Stimulated activated naive CD4-positive, alpha-beta T cell (primary cell): ENCODE measurements around the gene CDC42EP4.
A peak's percentile ranks its signal among the peaks of the same experiment; 100 is the strongest.

ENCODE experiments used
- DNase-seq, 6 experiments: peaks; one replicate each; lab custom pipeline; 2025; lab: John Stamatoyannopoulos, UW

CDC42EP4 gene, protein sequence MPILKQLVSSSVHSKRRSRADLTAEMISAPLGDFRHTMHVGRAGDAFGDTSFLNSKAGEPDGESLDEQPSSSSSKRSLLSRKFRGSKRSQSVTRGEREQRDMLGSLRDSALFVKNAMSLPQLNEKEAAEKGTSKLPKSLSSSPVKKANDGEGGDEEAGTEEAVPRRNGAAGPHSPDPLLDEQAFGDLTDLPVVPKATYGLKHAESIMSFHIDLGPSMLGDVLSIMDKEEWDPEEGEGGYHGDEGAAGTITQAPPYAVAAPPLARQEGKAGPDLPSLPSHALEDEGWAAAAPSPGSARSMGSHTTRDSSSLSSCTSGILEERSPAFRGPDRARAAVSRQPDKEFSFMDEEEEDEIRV

DNA sequence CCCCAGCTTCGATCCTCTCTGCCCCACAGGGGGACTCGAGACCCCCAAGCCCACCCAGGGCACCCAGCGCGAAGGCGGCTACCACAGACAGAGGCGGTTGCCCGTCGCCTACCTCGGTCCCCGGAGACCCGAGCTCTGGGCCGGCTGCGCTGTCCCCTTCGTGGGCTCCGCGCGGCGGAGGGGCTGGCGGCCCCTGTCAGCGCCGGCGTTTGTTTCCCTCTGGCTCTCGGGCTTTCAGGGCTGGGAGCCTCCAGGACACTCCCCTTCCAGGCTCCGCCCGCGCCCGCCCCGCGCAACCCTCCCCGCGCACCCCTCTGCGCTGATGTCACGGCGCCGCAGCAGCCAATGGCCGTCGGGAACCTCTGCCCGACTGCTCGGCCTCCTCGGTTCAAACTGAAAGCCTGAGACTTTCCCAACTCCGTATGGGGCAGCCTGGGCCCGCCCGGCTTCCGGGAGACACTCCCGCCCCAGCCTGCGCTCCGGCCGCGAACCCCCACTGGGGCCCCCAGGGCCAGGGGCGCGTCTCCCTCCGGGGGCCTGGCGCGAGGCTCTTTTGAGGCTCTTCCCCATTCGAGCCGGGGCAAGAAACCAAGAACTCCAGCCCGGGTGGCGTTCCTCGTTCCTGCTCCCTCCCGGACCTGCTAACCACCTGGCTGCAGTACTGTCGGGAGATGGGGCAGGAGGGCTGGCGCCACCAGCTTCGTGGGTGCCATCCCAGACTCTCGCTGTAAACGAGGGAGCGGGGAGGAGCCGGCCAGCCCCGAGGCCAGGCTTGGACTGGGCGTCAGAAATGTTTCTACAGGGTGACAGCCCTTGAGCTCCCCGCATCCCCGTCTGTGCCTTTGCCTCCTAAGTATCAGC, at the start of gene CDC42EP4:
CDC42EP4 (minus strand) TSS at position 221 of the 861 bp plus-strand sequence. CDS start 25,501 bp downstream, outside the sequence.
- DNase-seq, result peak; percentile 65 to 80 (median 74)

GRCh38 chr17:73360961-73361761, 49.4 kb upstream of the CDC42EP4 start:
- DNase-seq, result no peak

DNA sequence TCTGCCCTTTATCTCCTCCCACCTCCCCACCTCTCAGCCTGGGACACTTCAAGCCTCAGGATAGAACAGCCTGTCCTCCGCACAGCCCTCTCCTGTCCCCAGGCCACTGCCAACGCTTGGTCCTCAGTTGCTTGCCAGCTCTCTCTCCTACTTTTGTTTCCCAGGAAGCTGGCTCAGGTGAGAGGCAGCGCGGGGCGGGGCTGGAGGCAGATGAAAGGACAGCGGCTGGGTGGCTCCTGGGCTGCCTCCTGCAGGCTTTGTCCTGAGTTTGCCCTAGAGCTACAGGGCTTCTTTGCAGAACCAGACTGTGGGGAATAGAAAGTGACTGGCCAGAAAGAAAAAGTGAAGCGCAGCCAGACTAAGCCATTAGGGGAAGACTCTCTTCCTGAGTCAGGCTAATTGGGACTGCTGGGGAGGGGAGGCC, 48.2 kb upstream of the CDC42EP4 start:
- DNase-seq, result no peak

- no peak for DNase-seq
Measured at GRCh38 chr17:73359352-73359751, 47.6 kb upstream of the CDC42EP4 start.

DNA sequence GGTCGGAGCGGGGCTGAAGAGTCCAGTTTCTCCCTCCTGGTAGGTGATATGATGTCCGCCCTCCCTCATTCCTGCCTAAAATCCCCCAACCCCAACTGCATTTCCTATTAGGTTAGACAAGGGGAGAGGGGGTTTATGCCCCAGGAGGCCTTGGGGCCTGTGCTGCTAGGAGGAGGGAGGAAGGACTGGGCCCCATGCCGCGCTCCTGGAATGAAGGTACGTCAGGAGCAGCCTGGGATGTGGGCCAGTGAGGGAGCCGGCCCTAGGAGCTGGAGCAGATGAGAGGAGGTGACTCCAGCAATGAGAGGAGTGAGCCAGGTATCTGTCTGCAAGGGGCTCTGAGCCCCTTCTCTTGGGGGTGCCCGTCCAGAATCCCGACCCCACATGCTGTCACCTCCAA, 46.9 kb upstream of the CDC42EP4 start:
- no peak for DNase-seq

- DNase-seq, result no peak
Measured at GRCh38 chr17:73357981-73358380, 46.2 kb upstream of the CDC42EP4 start.

DNA sequence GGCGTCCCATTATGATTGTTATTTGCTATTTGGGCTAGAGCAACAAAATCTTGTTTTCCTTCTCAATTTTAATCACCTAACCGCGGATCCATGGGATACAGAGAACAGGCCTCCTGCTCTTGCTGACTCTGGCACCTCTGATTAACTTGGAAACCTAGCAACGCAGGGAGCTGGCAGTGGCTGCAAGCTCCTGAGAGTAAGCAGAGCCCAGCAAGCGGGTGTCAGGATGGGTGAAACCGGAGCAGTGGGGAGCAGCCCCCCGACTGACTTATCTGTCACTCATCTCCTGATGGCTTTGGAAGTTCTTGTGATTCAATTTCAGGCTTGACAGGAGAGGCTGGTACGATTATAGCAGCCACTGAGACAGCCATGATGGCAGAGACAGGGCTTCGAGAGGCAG, 45.5 kb upstream of the CDC42EP4 start:
- DNase-seq, result no peak

GRCh38 chr17:73356561-73357170, 44.9 kb upstream of the CDC42EP4 start:
- DNase-seq, result no peak

- no peak for DNase-seq
Measured at GRCh38 chr17:73354423-73355284, 42.9 kb upstream of the CDC42EP4 start.

DNA sequence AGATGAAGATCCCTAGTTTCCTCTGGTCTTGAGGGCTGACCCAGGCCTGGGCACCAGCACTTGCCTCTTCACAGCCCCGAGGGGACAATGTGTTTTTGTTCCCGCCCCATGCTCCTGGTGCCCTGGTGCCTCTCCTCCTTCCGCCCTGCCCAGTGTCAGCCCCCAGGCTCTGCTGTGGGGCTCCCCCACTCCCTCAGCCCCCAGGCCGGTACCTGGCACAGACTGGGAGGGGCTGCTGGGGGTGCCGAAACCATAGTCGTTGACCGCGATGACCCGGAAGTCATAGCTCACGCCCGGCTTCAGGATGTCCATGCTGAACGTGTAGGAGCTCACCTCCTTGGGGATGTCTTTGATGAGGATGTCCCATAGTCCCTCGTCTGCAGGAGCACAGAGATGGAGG, 40.5 kb upstream of the CDC42EP4 start:
- DNase-seq, result no peak

- no peak for DNase-seq
Measured at GRCh38 chr17:73351764-73352163, 40.0 kb upstream of the CDC42EP4 start.

- DNase-seq, result no peak
Measured at GRCh38 chr17:73350864-73351263, 39.1 kb upstream of the CDC42EP4 start.

DNA sequence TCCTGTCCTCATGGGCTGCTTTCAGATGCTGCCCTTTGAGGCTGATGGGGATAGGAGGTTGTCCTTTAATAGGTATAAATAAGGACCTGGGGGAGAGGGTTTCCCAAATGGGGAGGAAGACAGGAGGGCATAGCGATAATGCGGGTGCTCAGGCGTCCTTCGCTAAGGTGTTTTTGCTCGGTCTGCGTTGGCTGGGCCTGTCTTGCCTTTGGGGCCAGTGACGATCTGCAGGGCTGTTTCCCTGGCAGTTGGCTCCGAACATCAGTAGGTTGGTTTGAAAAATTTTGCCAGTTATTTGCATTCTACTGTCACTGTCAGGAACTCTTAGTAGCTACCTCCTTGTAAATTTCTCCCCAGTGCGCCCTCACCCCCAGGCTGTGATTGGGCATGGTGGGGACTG, 37.8 kb upstream of the CDC42EP4 start:
- DNase-seq, result no peak

DNA sequence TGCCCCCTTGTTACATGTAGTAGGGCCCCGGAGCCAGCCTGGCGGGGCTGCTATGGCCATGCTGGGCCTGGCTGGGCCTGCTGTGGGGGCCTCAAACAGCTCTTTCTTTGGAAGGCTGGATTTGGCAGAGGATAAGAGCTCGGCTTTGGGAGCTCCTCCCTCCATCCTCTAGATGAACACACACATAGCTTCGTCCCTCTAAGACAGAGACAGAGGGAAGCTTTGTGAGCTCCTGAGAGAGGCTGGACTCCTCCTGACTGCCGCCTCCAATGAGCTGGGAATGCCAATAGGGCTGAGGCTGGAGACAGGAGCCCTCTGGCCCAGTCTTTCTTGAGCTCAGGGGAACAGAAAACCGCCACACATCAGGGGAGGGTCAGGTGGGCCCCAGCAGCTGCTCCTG, 37.3 kb upstream of the CDC42EP4 start:
- DNase-seq, result no peak

DNA sequence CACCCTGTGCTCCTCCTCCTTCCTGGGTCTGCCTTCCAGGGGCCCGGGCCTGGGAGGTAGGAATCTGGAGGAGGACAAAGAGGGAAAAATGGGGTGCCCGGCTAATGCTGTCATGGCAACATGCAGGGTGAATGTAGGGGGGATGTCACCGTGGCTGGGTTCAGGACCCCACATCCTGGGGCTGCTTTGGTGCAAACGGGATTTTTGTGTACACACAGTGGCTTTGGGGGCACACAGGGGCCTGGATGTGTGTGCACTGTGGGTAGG, 37.0 kb upstream of the CDC42EP4 start:
- no peak for DNase-seq

GRCh38 chr17:73348018-73348828, 36.4 kb upstream of the CDC42EP4 start:
- no peak for DNase-seq

- no peak for DNase-seq
Measured at GRCh38 chr17:73347351-73347750, 35.5 kb upstream of the CDC42EP4 start.

DNA sequence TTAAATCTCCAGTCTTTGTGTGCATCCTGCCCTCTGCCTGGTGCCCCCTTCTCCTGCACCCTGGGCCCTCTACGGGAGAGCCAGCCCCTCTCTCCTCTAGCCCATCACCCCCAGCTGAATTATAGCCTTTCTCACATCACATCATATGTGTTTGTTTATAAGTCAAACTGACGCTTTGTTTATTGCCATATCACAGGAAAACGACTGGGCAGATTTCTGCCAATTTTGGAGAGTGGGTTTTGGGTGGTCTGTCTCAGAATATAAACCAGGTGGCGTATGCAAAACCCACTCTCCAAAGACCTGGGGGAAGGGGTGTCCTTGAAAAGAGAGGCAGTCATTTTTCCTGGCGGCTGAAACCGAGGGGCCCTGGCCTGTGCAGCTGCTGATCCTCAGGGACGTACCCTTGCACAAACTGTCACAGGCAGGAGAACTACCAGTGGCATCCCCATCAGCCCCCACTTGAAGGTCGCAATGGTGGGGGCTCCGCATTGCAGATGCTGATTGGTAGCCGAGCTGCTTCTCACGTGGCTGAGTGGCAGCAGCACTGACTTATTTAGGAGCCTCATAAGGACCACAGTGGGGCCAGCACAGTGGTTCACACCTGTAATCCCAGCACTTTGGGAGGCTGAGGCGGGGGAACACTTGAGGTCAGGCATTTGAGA, 34.8 kb upstream of the CDC42EP4 start:
- DNase-seq, result no peak

- no peak for DNase-seq
Measured at GRCh38 chr17:73343739-73344454, 32.1 kb upstream of the CDC42EP4 start.
